Measurements from ENCODE around the gene TMEM243.

DNA sequence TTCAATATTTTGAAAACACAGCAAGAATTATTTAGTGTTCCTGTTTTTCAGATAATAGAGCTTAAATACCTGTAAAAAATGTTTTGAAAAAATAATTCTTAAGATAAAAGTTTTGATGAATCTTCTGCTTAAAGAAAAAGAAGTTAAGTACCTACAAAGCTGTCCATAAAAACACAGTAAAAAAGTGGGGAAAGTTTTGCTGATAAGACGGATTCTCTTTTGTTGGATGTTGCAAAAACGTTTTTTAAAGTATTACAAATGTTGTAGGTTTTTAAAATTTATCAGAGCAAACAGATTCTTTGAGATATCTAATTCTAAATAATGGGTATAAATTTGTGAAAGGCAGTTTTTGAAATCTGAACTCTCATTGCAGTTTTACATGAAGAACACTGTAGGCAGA is 55.1 kb downstream of the TMEM243 start:
- no peak for TF ChIP-seq EZH2 (IDR thresholded peaks at IDR 0.05; ENCODE audit: borderline replicate concordance, low read length)
- TF ChIP-seq, protein P1, sequence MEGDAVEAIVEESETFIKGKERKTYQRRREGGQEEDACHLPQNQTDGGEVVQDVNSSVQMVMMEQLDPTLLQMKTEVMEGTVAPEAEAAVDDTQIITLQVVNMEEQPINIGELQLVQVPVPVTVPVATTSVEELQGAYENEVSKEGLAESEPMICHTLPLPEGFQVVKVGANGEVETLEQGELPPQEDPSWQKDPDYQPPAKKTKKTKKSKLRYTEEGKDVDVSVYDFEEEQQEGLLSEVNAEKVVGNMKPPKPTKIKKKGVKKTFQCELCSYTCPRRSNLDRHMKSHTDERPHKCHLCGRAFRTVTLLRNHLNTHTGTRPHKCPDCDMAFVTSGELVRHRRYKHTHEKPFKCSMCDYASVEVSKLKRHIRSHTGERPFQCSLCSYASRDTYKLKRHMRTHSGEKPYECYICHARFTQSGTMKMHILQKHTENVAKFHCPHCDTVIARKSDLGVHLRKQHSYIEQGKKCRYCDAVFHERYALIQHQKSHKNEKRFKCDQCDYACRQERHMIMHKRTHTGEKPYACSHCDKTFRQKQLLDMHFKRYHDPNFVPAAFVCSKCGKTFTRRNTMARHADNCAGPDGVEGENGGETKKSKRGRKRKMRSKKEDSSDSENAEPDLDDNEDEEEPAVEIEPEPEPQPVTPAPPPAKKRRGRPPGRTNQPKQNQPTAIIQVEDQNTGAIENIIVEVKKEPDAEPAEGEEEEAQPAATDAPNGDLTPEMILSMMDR (conservative IDR thresholded peaks at IDR 0.05 in 1 of 2, IDR thresholded peaks at IDR 0.05 in 1 of 2; ENCODE audit: extremely low read depth in 1 of 2, insufficient read depth in 1 of 2, low read depth in 1 of 2, low read length in 2 of 2), result no peak

Data from mammary epithelial cell (primary cell).